ENCODE data around the gene CDC16.

DNA sequence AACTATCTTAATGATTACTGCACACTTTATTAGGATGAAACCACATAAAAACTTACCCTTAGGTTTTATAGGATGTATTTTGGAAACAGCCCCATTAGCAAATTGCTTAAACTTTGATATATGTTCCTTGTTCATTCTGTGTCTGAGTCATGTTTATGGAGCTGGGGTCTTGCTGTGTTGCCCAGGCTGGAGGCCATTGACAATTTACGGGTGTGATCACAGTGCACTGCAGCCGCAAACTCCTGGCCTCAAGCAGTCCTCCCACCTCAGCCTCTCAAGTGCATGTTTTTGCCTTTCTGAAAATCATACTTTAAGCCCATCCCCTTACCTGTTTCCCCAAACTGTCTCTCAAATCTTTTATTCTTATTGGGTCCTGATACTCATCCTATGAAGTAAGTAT lies 74.4 kb downstream of the CDC16 start:
- TF ChIP-seq, protein P1, sequence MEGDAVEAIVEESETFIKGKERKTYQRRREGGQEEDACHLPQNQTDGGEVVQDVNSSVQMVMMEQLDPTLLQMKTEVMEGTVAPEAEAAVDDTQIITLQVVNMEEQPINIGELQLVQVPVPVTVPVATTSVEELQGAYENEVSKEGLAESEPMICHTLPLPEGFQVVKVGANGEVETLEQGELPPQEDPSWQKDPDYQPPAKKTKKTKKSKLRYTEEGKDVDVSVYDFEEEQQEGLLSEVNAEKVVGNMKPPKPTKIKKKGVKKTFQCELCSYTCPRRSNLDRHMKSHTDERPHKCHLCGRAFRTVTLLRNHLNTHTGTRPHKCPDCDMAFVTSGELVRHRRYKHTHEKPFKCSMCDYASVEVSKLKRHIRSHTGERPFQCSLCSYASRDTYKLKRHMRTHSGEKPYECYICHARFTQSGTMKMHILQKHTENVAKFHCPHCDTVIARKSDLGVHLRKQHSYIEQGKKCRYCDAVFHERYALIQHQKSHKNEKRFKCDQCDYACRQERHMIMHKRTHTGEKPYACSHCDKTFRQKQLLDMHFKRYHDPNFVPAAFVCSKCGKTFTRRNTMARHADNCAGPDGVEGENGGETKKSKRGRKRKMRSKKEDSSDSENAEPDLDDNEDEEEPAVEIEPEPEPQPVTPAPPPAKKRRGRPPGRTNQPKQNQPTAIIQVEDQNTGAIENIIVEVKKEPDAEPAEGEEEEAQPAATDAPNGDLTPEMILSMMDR (IDR thresholded peaks at IDR 0.05; ENCODE audit: poor library complexity), result no peak
- TF ChIP-seq EZH2 (IDR thresholded peaks at IDR 0.05; ENCODE audit: borderline replicate concordance), result no peak
- TF ChIP-seq EZH2phosphoT487 (IDR thresholded peaks at IDR 0.05; ENCODE audit: low read depth, severe bottlenecking, unreplicated experiment), result no peak

Data from hepatocyte (in vitro differentiated cells).